Body of pancreas (tissue), 4 donors: ENCODE data around the gene CDH4. TPM values are rescaled to one million over a fixed set of nuclear protein-coding genes. Genes with fewer than 3 reads are reported as not detected.

Experiments
- ATAC-seq: fragments of 150-250 bp; one replicate; pipeline ENCODE4 v1.9.1; 2016
- DNase-seq, 4 donors: peaks; one replicate each; pipeline ENCODE4 v3.0.0-alpha.2; 2019
- H3K27ac ChIP-seq, 4 donors: fragments of 200-600 bp; sonication (generic); 1 replicate in 3 of 4; 2 replicates in 1 of 4; pipeline versions ENCODE4 v1.5.1 to v1.6.1; 2016 to 2019; ENCODE audit warnings: mild to moderate bottlenecking in 1 of 4, mixed read lengths in 1 of 4, moderate library complexity in 1 of 4
- H3K27me3 ChIP-seq, 2 donors: fragments of 200-600 bp; sonication (generic); one replicate each; pipeline ENCODE4 v1.6.0; 2016; ENCODE audit warnings: mild to moderate bottlenecking in 1 of 2
- H3K36me3 ChIP-seq, 2 donors: fragments of 200-600 bp; sonication (generic); replicated peaks in 1 of 2; 2 replicates each; pipeline ENCODE4 v1.5.1; 2016; ENCODE audit warnings: low read depth in 2 of 2; ENCODE audit not compliant: insufficient read depth in 1 of 2
- H3K4me1 ChIP-seq: fragments of 200-600 bp; sonication (generic); one replicate; pipeline ENCODE4 v1.6.0; 2016
- H3K4me3 ChIP-seq, 2 donors: fragments of 200-600 bp; sonication (generic); 1 replicate in 1 of 2; 2 replicates in 1 of 2; pipeline ENCODE4 v1.5.1; 2016 to 2019
- H3K9me3 ChIP-seq, 3 donors: fragments of 200-600 bp; sonication (generic); 1 replicate in 2 of 3; 2 replicates in 1 of 3; pipeline ENCODE4 v1.5.1; 2016
- CTCF ChIP-seq, 7 experiments: fragments of 450-650 bp in 4 of 7; fragments of 200-600 bp in 3 of 7; sonication (generic) in 3 of 7; IDR thresholded peaks; one replicate each; pipeline ENCODE4 v1.5.1; 2016 to 2019; ENCODE audit warnings: antibody characterized with exemption in 7 of 7
- POLR2A ChIP-seq, 3 donors: fragments of 450-650 bp; IDR thresholded peaks; one replicate each; pipeline ENCODE4 v1.6.1; 2016; ENCODE audit warnings: antibody characterized with exemption in 3 of 3, mild to moderate bottlenecking in 2 of 3
- WGBS, 2 donors: methylation state at CpG; one replicate each; pipeline ENCODE4 v1.1.5; 2017; 5-methylcytosine and 5-hydroxymethylcytosine counted together
- intact Hi-C: fragments of 100-400 bp; cut with DNase I; formaldehyde crosslinking; loops from one replicate; pipeline ENCODE4 v1.15.1; 2023
- total RNA-seq, 2 donors: library from RNA; depleted of rRNA; stranded (reverse); fragments of >200 nt; gene quantifications; one replicate each; pipeline ENCODE4 v1.1.0, GENCODE V29; 2016

The CDH4 gene
- total RNA-seq, 2 donors from 2014 or later = 0.33 to 0.52 TPM

GRCh38 chr20:61587681-61588289 is 335.7 kb downstream of the CDH4 start:
- no peak for ATAC-seq
- peaks cover 9% of the 10 kb centered on the region for H3K4me1 ChIP-seq
- H3K9me3 ChIP-seq = peaks cover 0 to 5% (median 0%) of the 10 kb centered on the region in 3 donors
- TF ChIP-seq CTCF (IDR thresholded peaks at IDR 0.05) (no peak), POLR2A (IDR thresholded peaks at IDR 0.05) (no peak)
- no peak overlapping the region for H3K4me3 ChIP-seq
- H3K27me3 ChIP-seq = peaks cover 0 to 4% of the 10 kb centered on the region in 2 donors
- intact Hi-C loops = no loop called here
- no peak overlapping the region for H3K27ac ChIP-seq
- WGBS, 2 donors = 67 to 71% methylated on average over 16 of the region's 16 CpGs
- H3K36me3 ChIP-seq = no peaks in the 10 kb centered on the region
- no peak for DNase-seq

- Histone ChIP-seq H3K4me3 (no peak overlapping the region), H3K27ac (no peak overlapping the region), H3K9me3 (peaks cover 0 to 10% (median 0%) of the 10 kb centered on the region in 3 donors), H3K4me1 (peaks cover 9% of the 10 kb centered on the region), H3K36me3 (no peaks in the 10 kb centered on the region), H3K27me3 (peaks cover 0 to 4% of the 10 kb centered on the region in 2 donors)
- WGBS, 2 donors = 25 to 35% methylated on average over 29 of the region's 29 CpGs
- intact Hi-C loops = no loop called here
- no peak for TF ChIP-seq CTCF (IDR thresholded peaks at IDR 0.05)
- TF ChIP-seq POLR2A (IDR thresholded peaks at IDR 0.05) = no peak
- ATAC-seq (no peak), DNase-seq (no peak)
Measured at GRCh38 chr20:61588411-61589385, 336.6 kb downstream of the CDH4 start.

- TF ChIP-seq CTCF (IDR thresholded peaks at IDR 0.05) = no peak
- no peak for TF ChIP-seq POLR2A (IDR thresholded peaks at IDR 0.05)
- H3K36me3 ChIP-seq = no peaks in the 10 kb centered on the region
- no peak for DNase-seq
- H3K9me3 ChIP-seq = peaks cover 0 to 10% (median 0%) of the 10 kb centered on the region in 3 donors
- intact Hi-C loops = no loop called here
- H3K4me1 ChIP-seq = no peaks in the 10 kb centered on the region
- 56 to 64% methylated on average over 9 to 12 of the region's 12 CpGs for WGBS, 2 donors
- no peak overlapping the region for H3K27ac ChIP-seq
- ATAC-seq = no peak
- no peak overlapping the region for H3K4me3 ChIP-seq
- H3K27me3 ChIP-seq = peaks cover 0 to 4% of the 10 kb centered on the region in 2 donors
Measured at GRCh38 chr20:61590236-61590635, 338.2 kb downstream of the CDH4 start.

GRCh38 chr20:61593516-61593915 is 341.5 kb downstream of the CDH4 start:
- Histone ChIP-seq H3K27ac (no peak overlapping the region), H3K9me3 (peaks cover 0 to 23% (median 0%) of the 10 kb centered on the region in 3 donors), H3K36me3 (no peaks in the 10 kb centered on the region), H3K4me3 (no peak overlapping the region), H3K27me3 (peaks cover 0 to 4% of the 10 kb centered on the region in 2 donors), H3K4me1 (no peaks in the 10 kb centered on the region)
- DNase-seq = no peak
- TF ChIP-seq CTCF (IDR thresholded peaks at IDR 0.05) (no peak), POLR2A (IDR thresholded peaks at IDR 0.05) (no peak)
- intact Hi-C loops = no loop called here
- WGBS, 2 donors = 64 to 73% methylated on average over 7 of the region's 7 CpGs
- ATAC-seq = no peak
